ENCODE data around the gene CCDC59.
A peak's percentile ranks its signal among the peaks of the same experiment; 100 is the strongest.

CCDC59 gene, protein sequence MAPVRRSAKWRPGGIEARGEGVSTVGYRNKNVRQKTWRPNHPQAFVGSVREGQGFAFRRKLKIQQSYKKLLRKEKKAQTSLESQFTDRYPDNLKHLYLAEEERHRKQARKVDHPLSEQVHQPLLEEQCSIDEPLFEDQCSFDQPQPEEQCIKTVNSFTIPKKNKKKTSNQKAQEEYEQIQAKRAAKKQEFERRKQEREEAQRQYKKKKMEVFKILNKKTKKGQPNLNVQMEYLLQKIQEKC

DNA sequence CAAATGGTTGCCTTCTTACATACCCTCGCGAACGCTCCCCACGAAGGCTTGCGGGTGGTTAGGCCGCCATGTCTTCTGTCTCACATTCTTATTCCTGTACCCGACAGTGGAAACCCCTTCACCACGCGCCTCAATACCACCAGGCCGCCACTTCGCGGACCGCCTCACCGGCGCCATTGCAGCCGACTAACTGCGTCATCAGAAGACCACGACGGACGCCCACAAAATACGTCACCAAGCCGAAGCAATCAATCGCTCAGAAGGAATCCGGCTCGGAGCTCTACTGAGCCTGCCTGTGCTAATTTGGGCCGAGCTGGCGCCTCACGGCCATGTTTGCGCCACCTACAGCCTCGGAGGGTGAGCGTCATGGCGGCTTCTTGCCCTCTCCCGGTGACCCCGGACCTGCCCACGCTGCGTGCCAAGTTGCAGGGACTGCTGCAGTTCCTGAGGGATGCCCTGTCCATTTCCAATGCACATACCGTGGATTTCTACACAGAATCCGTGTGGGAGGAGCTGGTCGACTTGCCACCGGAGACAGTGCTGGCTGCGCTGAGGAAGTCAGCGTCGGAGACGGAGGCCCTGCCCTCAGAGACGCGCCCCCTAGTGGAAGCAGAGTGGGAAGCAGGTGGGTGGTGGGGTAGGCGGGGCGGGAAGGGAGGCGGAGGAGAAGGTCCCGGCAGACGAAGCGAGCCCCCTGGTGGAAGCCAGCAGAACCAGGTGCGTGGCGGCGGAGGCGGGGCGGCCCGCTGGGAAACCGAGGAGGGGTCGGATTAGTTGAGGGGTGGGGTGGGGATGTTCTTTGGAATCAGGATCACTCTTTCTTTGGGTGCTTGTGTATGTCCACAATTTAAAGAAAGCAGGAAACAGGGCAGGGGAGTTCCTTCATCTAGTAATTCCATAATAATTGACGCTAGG lies at the start of gene CCDC59, which contains the start of gene METTL25:
TSS of gene CCDC59 (minus strand) at position 188 of the 915 bp plus-strand sequence. CDS start at position 177, 11 bp downstream.
TSS of gene METTL25 (plus strand) at position 330 of the 915 bp plus-strand sequence. CDS start at position 367, 37 bp downstream.
- Histone ChIP-seq H3K4me1 (ENCODE audit: control insufficient read depth in 2 of 2, insufficient read depth in 2 of 2, low read length in 2 of 2) (peaks cover 15 to 18% of the 10 kb centered on the region in 2 donors), H3K9ac (ENCODE audit: low read depth in 1 of 2, low read length in 2 of 2) (peak within 1 kb of the TSS; percentile 98 to 99), H3K9me3 (ENCODE audit: control insufficient read depth in 2 of 2, low read length in 2 of 2) (no peaks in the 10 kb centered on the region), H3K4me3 (ENCODE audit: low read length in 2 of 2) (peak within 1 kb of the TSS; percentile 100), H3K27me3 (ENCODE audit: control insufficient read depth in 2 of 2, insufficient read depth in 2 of 2, low read length in 2 of 2) (no peaks in the 10 kb centered on the region), H3K36me3 (ENCODE audit: control insufficient read depth in 2 of 2, insufficient read depth in 2 of 2, low read length in 2 of 2) (peaks cover 13 to 27% of the 10 kb centered on the region in 2 donors), H3K27ac (ENCODE audit: low read depth in 2 of 2, low read length in 2 of 2) (peak within 1 kb of the TSS; percentile 99 to 100)

DNA sequence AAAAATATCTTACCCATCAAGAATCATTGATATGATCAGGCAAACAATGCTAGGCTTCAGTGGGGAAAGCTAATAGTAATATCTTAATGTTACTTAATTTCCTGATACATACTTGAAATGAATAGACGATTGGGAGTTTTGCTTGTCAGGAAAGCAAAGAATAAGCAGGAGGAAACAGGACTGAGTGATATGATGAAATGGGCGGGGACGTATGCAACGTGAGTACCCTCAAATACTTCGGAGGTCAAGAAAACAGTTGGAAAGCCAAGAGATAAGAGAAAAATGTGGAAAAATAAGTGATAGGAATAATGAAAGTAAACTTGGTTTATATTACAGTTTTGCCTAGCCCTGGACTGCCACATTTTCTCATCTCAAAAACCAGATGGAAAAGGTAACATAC lies 49.3 kb upstream of the CCDC59 start:
- Histone ChIP-seq H3K36me3 (ENCODE audit: control insufficient read depth in 2 of 2, insufficient read depth in 2 of 2, low read length in 2 of 2) (peaks cover 0 to 7% of the 10 kb centered on the region in 2 donors), H3K4me1 (ENCODE audit: control insufficient read depth in 2 of 2, insufficient read depth in 2 of 2, low read length in 2 of 2) (no peaks in the 10 kb centered on the region), H3K4me3 (ENCODE audit: low read length in 2 of 2) (no peak overlapping the region), H3K27ac (ENCODE audit: low read depth in 2 of 2, low read length in 2 of 2) (no peak overlapping the region), H3K9ac (ENCODE audit: low read depth in 1 of 2, low read length in 2 of 2) (no peak overlapping the region), H3K9me3 (ENCODE audit: control insufficient read depth in 2 of 2, low read length in 2 of 2) (no peaks in the 10 kb centered on the region), H3K27me3 (ENCODE audit: control insufficient read depth in 2 of 2, insufficient read depth in 2 of 2, low read length in 2 of 2) (no peaks in the 10 kb centered on the region)

DNA sequence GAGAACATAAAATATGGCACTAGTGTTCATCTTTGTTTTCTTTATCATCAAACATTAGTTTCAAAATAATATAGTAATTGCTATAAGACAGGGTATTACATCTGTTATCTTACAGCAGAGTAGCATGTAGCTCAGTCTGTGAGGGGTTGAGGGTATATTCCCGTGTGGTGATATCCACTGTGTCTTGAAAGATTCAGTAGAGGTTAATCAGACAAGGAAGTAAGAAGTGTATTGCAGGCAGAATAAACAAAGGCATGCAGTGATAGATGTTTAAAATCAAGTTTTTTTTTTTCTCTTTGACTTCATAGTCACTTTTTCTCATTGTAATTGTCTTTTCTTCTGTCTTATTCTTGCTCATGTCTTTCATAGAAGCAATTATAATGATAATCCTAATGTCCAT lies 48.5 kb upstream of the CCDC59 start:
- no peak overlapping the region for H3K27ac ChIP-seq (ENCODE audit: low read depth in 2 of 2, low read length in 2 of 2)
- no peaks in the 10 kb centered on the region for H3K9me3 ChIP-seq (ENCODE audit: control insufficient read depth in 2 of 2, low read length in 2 of 2)
- peaks cover 0 to 7% of the 10 kb centered on the region in 2 donors for H3K36me3 ChIP-seq (ENCODE audit: control insufficient read depth in 2 of 2, insufficient read depth in 2 of 2, low read length in 2 of 2)
- no peaks in the 10 kb centered on the region for H3K27me3 ChIP-seq (ENCODE audit: control insufficient read depth in 2 of 2, insufficient read depth in 2 of 2, low read length in 2 of 2)
- H3K9ac ChIP-seq (ENCODE audit: low read depth in 1 of 2, low read length in 2 of 2): no peak overlapping the region
- H3K4me1 ChIP-seq (ENCODE audit: control insufficient read depth in 2 of 2, insufficient read depth in 2 of 2, low read length in 2 of 2): no peaks in the 10 kb centered on the region
- no peak overlapping the region for H3K4me3 ChIP-seq (ENCODE audit: low read length in 2 of 2)

DNA sequence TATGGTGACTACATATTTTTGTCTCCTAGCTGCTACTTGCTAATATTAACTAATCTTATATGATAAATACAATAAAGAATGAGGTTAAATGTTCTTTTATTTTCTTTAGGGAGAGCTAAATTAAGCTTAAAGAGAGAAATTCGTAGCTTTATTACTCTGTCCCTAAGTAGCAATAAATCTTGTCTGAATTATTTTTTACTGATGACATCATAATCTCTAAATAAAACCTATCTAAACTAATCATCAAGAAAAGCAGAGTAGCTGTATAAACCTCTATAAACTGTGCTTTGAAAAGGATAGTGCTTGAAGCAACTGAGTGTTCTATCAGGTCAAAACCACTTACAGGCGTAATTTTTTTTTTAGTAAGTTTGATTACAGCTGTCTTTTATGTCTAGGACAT lies 42.6 kb upstream of the CCDC59 start:
- H3K4me1 ChIP-seq (ENCODE audit: control insufficient read depth in 2 of 2, insufficient read depth in 2 of 2, low read length in 2 of 2): no peaks in the 10 kb centered on the region

DNA sequence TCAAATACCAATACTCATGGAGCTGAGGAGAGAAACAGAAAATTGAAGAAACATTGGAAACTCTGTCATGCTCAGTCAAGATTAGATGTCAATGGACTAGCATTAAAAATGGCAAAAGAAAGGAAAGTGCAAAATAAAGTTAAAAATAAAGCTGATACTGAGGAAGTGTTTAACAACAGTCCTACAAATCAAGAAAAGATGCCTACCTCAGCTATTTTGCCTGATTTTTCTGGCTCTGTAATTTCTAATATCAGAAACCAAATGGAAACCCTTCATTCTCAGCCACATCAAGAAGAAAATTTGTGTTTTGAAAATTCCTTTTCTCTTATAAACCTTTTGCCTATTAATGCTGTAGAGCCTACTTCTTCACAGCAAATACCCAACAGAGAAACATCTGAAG lies 40.7 kb upstream of the CCDC59 start:
- H3K27ac ChIP-seq (ENCODE audit: low read depth in 2 of 2, low read length in 2 of 2): no peak overlapping the region
- peaks cover 9 to 12% of the 10 kb centered on the region in 2 donors for H3K36me3 ChIP-seq (ENCODE audit: control insufficient read depth in 2 of 2, insufficient read depth in 2 of 2, low read length in 2 of 2)
- H3K27me3 ChIP-seq (ENCODE audit: control insufficient read depth in 2 of 2, insufficient read depth in 2 of 2, low read length in 2 of 2): no peaks in the 10 kb centered on the region
- no peak overlapping the region for H3K9ac ChIP-seq (ENCODE audit: low read depth in 1 of 2, low read length in 2 of 2)
- no peaks in the 10 kb centered on the region for H3K9me3 ChIP-seq (ENCODE audit: control insufficient read depth in 2 of 2, low read length in 2 of 2)
- no peak overlapping the region for H3K4me3 ChIP-seq (ENCODE audit: low read length in 2 of 2)
- H3K4me1 ChIP-seq (ENCODE audit: control insufficient read depth in 2 of 2, insufficient read depth in 2 of 2, low read length in 2 of 2): no peaks in the 10 kb centered on the region

More for the DNA sequence above, 42.6 kb upstream of the CCDC59 start:
- Histone ChIP-seq H3K4me3 (ENCODE audit: low read length in 2 of 2) (no peak overlapping the region), H3K9me3 (ENCODE audit: control insufficient read depth in 2 of 2, low read length in 2 of 2) (no peaks in the 10 kb centered on the region), H3K36me3 (ENCODE audit: control insufficient read depth in 2 of 2, insufficient read depth in 2 of 2, low read length in 2 of 2) (peaks cover 0 to 6% of the 10 kb centered on the region in 2 donors), H3K27me3 (ENCODE audit: control insufficient read depth in 2 of 2, insufficient read depth in 2 of 2, low read length in 2 of 2) (no peaks in the 10 kb centered on the region), H3K9ac (ENCODE audit: low read depth in 1 of 2, low read length in 2 of 2) (no peak overlapping the region), H3K27ac (ENCODE audit: low read depth in 2 of 2, low read length in 2 of 2) (no peak overlapping the region)

DNA sequence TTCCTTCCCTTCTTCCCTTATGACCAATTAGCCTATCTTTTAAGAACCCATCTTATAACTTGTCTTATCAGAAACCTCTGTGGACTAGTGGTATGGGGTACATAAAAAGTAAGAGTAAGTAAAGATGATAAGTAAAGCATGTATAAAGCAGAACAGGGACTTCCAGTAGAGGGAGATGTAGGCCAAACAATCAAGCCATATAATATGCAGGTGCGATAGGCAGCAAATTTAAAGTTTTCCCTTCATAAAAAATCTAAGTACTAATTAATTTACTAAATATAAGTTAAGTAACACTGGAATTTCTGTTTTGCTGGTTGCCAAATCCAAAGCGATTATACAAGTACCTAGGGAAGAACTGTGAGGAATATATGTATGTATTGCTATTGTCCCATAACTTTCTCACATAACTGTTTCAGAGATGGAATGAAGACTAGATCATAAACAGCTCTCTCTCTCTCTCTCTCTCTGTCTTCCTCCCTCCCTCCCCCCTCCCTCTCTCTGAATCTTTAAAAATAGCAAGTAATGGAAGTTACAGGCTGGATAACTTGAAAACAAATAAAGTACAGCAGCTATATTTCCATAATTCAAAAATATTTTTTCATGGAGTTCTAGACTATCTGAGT lies 25.9 kb upstream of the CCDC59 start:
- no peak overlapping the region for H3K9ac ChIP-seq (ENCODE audit: low read depth in 1 of 2, low read length in 2 of 2)
- H3K4me3 ChIP-seq (ENCODE audit: low read length in 2 of 2): no peak overlapping the region

DNA sequence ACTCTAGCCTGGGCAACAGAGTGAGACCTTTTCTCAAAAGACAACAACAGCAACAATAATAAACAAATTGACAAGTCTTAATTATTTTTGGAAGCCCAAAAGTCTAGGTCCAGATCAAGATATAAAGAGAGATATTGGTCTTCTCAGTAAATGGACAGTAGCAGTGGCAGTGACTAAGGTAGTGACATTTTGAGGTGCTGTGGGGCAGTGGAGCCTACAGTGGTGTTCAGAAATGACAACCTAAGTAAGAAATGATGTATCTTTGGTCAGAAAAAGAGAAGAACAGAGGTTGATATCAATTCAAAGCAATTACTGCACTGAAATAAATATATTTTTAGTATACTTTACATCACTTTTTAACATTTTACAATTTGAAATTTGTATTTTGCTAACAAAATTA lies 20.8 kb upstream of the CCDC59 start:
- H3K9ac ChIP-seq (ENCODE audit: low read depth in 1 of 2, low read length in 2 of 2): no peak overlapping the region
- peaks cover 0 to 2% of the 10 kb centered on the region in 2 donors for H3K9me3 ChIP-seq (ENCODE audit: control insufficient read depth in 2 of 2, low read length in 2 of 2)
- no peaks in the 10 kb centered on the region for H3K36me3 ChIP-seq (ENCODE audit: control insufficient read depth in 2 of 2, insufficient read depth in 2 of 2, low read length in 2 of 2)
- no peaks in the 10 kb centered on the region for H3K27me3 ChIP-seq (ENCODE audit: control insufficient read depth in 2 of 2, insufficient read depth in 2 of 2, low read length in 2 of 2)
- H3K27ac ChIP-seq (ENCODE audit: low read depth in 2 of 2, low read length in 2 of 2): no peak overlapping the region
- H3K4me3 ChIP-seq (ENCODE audit: low read length in 2 of 2): no peak overlapping the region
- H3K4me1 ChIP-seq (ENCODE audit: control insufficient read depth in 2 of 2, insufficient read depth in 2 of 2, low read length in 2 of 2): no peaks in the 10 kb centered on the region

More for the DNA sequence above, 25.9 kb upstream of the CCDC59 start:
- Histone ChIP-seq H3K4me1 (ENCODE audit: control insufficient read depth in 2 of 2, insufficient read depth in 2 of 2, low read length in 2 of 2) (no peaks in the 10 kb centered on the region), H3K27ac (ENCODE audit: low read depth in 2 of 2, low read length in 2 of 2) (no peak overlapping the region), H3K27me3 (ENCODE audit: control insufficient read depth in 2 of 2, insufficient read depth in 2 of 2, low read length in 2 of 2) (no peaks in the 10 kb centered on the region), H3K9me3 (ENCODE audit: control insufficient read depth in 2 of 2, low read length in 2 of 2) (no peaks in the 10 kb centered on the region), H3K36me3 (ENCODE audit: control insufficient read depth in 2 of 2, insufficient read depth in 2 of 2, low read length in 2 of 2) (peaks cover 0 to 2% of the 10 kb centered on the region in 2 donors)

DNA sequence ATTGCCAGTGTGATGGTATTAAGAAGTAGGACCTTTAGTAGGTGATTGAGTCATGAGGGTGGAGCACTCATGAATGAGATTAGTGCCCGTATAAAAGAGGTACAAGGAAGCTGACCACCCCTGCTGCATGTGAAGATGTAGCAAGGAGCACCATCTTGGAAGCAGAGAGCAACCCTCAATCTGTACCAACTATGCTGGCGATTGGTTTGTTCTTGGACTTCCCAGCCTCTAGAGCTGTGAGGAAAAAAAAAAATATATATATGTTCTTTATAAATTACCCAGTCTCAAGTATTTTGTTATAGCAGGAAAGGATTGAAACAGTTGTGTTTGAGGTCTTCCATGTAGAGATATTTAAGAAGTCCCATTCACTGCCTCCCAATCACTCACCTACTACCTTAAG lies 17.0 kb upstream of the CCDC59 start:
- Histone ChIP-seq H3K36me3 (ENCODE audit: control insufficient read depth in 2 of 2, insufficient read depth in 2 of 2, low read length in 2 of 2) (peaks cover 3 to 6% of the 10 kb centered on the region in 2 donors), H3K27ac (ENCODE audit: low read depth in 2 of 2, low read length in 2 of 2) (no peak overlapping the region), H3K9ac (ENCODE audit: low read depth in 1 of 2, low read length in 2 of 2) (no peak overlapping the region), H3K4me3 (ENCODE audit: low read length in 2 of 2) (no peak overlapping the region), H3K27me3 (ENCODE audit: control insufficient read depth in 2 of 2, insufficient read depth in 2 of 2, low read length in 2 of 2) (no peaks in the 10 kb centered on the region), H3K4me1 (ENCODE audit: control insufficient read depth in 2 of 2, insufficient read depth in 2 of 2, low read length in 2 of 2) (no peaks in the 10 kb centered on the region), H3K9me3 (ENCODE audit: control insufficient read depth in 2 of 2, low read length in 2 of 2) (peaks cover 0 to 2% of the 10 kb centered on the region in 2 donors)

DNA sequence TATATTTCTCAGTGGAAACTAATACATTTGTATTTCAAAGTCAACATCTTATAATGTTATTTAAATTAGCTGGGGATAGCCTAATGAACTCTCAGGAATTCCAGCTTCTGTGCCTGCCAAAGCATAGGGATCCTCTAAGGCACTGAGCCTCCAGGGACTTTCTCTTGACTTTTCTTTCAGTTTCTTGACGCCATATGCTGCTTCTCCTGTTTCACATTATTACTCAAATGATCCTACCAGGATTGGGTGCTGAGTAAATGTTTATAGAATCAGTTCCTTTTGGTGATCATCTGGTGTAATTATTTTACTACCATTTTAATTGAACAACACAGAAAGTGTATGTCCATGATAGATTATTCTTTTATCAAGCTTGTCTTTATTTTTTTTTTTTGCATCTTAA lies 8.0 kb upstream of the CCDC59 start:
- Histone ChIP-seq H3K4me3 (ENCODE audit: low read length in 2 of 2) (no peak overlapping the region), H3K27me3 (ENCODE audit: control insufficient read depth in 2 of 2, insufficient read depth in 2 of 2, low read length in 2 of 2) (no peaks in the 10 kb centered on the region), H3K4me1 (ENCODE audit: control insufficient read depth in 2 of 2, insufficient read depth in 2 of 2, low read length in 2 of 2) (no peaks in the 10 kb centered on the region), H3K9me3 (ENCODE audit: control insufficient read depth in 2 of 2, low read length in 2 of 2) (no peaks in the 10 kb centered on the region), H3K36me3 (ENCODE audit: control insufficient read depth in 2 of 2, insufficient read depth in 2 of 2, low read length in 2 of 2) (no peaks in the 10 kb centered on the region), H3K9ac (ENCODE audit: low read depth in 1 of 2, low read length in 2 of 2) (no peak overlapping the region), H3K27ac (ENCODE audit: low read depth in 2 of 2, low read length in 2 of 2) (no peak overlapping the region)

DNA sequence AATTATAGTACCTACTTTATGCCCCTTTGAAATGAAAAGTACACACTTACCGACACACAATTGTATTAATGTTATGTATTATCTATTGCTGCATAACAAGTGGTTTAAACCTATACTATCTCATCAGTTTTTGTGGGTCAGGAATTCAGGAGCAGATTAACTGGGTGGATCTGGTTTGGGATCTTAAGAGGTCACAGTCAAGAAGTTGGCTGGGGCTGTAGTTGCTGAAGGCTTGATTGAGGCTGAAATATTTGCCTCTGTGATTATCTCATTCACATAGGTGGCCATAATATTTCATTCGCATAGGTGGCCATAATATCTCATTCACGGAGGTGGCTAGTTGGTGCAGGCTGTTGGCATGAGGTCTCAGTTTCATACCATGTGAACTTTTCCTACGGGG lies 5.8 kb upstream of the CCDC59 start:
- Histone ChIP-seq H3K27me3 (ENCODE audit: control insufficient read depth in 2 of 2, insufficient read depth in 2 of 2, low read length in 2 of 2) (no peaks in the 10 kb centered on the region), H3K27ac (ENCODE audit: low read depth in 2 of 2, low read length in 2 of 2) (no peak overlapping the region), H3K4me1 (ENCODE audit: control insufficient read depth in 2 of 2, insufficient read depth in 2 of 2, low read length in 2 of 2) (peaks cover 4 to 9% of the 10 kb centered on the region in 2 donors), H3K4me3 (ENCODE audit: low read length in 2 of 2) (no peak overlapping the region), H3K9ac (ENCODE audit: low read depth in 1 of 2, low read length in 2 of 2) (no peak overlapping the region), H3K36me3 (ENCODE audit: control insufficient read depth in 2 of 2, insufficient read depth in 2 of 2, low read length in 2 of 2) (no peaks in the 10 kb centered on the region), H3K9me3 (ENCODE audit: control insufficient read depth in 2 of 2, low read length in 2 of 2) (no peaks in the 10 kb centered on the region)
